Fibroblast of skin of left quadriceps (primary cell): ENCODE results near the gene LAMC3.

Experiments used
- DNase-seq, 2 experiments: peaks; one replicate each; pipeline ENCODE4 v3.0.0-alpha.2; 2013; ENCODE audit warnings: low read depth in 2 of 2

LAMC3 gene

GRCh38 chr9:130977811-130978221, 31.2 kb upstream of the LAMC3 start:
- DNase-seq: no peak

- DNase-seq: no peak
Observed at GRCh38 chr9:130979591-130980385, 29.2 kb upstream of the LAMC3 start.

- DNase-seq: no peak
Observed at GRCh38 chr9:130980526-130980925, 28.4 kb upstream of the LAMC3 start.

- no peak for DNase-seq
Observed at GRCh38 chr9:130981002-130981755, 27.8 kb upstream of the LAMC3 start.

- DNase-seq: no peak
Observed at GRCh38 chr9:130981756-130982137, 27.2 kb upstream of the LAMC3 start.

- DNase-seq: no peak
Observed at GRCh38 chr9:130982636-130983358, 26.2 kb upstream of the LAMC3 start.

- no peak for DNase-seq
Observed at GRCh38 chr9:130983359-130983670, 25.7 kb upstream of the LAMC3 start.

GRCh38 chr9:130983970-130984369, 25.0 kb upstream of the LAMC3 start:
- no peak for DNase-seq

- no peak for DNase-seq
Observed at GRCh38 chr9:130984521-130984920, 24.5 kb upstream of the LAMC3 start.

- DNase-seq: no peak
Observed at GRCh38 chr9:130985029-130985428, 23.9 kb upstream of the LAMC3 start.

GRCh38 chr9:130985606-130986162, 23.3 kb upstream of the LAMC3 start:
- no peak for DNase-seq

- no peak for DNase-seq
Observed at GRCh38 chr9:130986356-130986965, 22.5 kb upstream of the LAMC3 start.

- DNase-seq: no peak
Observed at GRCh38 chr9:130987054-130987453, 21.9 kb upstream of the LAMC3 start.

- no peak for DNase-seq
Observed at GRCh38 chr9:130987738-130988399, 21.1 kb upstream of the LAMC3 start.

GRCh38 chr9:130988400-130988747, 20.6 kb upstream of the LAMC3 start:
- DNase-seq: no peak

GRCh38 chr9:130988905-130989304, 20.1 kb upstream of the LAMC3 start:
- DNase-seq: no peak

GRCh38 chr9:130989391-130989790, 19.6 kb upstream of the LAMC3 start:
- no peak for DNase-seq

GRCh38 chr9:130989891-130990290, 19.1 kb upstream of the LAMC3 start:
- no peak for DNase-seq

GRCh38 chr9:130990306-130990977, 18.5 kb upstream of the LAMC3 start:
- no peak for DNase-seq

- DNase-seq: no peak
Observed at GRCh38 chr9:130990978-130991777, 17.8 kb upstream of the LAMC3 start.
